GM18526 (cell line): ENCODE data around the gene FXYD4.

Experiments used
- POLR2A ChIP-seq: IDR thresholded peaks from 3 replicates; pipeline ENCODE4 v1.6.1; 2011; ENCODE audit not compliant: insufficient read length; ENCODE audit errors: extremely low read depth

Gene FXYD4

GRCh38 chr10:43365001-43365400 is 6.4 kb upstream of the FXYD4 start:
- TF ChIP-seq POLR2A, result no peak

- TF ChIP-seq POLR2A, result no peak
Observed at GRCh38 chr10:43369921-43370320, 1.5 kb upstream of the FXYD4 start.

DNA sequence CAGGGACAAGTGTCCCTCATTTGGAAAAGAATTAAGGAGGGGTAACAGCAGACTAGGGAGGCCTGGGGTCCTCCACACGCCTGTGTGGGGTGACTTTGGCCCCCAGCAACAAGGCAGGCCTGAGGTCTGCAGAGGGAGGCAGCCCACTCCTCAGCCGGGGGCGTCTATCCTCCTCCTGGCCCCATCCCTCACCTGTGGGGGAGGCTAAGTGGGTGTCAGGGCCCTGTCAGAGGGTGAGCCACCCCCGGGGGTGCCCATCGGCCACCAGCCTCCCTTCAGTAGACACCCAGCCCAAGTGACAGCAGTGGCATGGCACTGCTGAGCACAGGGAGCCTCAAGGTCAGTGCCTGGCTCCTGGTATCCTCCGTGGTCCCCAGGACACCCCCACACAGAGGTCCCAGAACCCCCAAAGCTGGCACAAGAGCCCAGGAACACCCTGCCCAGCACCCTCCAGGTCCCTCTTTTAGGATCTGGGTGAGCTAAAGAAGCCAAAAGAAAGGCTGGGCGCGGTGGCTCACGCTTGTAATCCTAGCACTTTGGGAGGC is 693 bp upstream of the FXYD4 start:
- no peak for TF ChIP-seq POLR2A

DNA sequence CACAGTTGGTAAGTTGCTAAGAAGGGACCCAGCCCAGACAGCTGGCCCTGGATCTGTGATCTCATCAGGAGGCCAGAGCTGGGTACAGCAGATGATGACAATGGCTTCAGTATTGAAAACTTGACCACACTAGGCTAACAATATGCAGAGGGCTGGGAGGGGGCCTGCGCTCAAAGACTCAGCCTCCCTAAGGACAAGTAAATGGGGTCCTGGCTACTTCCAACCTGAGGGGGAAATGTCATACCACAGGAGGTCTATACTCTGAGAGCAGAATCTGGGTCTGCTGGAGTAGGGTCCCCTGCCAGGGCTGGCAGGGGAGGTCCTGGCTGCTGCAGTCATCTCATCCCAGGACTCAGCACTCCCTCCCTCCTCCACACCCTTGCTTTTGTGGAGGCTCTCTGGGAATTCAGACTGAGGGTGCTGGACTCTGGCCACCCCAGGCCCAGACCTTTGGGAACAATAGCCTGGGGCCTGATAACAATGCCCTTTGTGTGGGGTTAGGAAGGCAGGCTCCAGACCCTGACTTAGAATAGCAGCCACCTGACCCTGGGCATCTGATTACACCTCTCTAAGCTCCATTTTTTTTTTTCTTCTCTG is 1.4 kb downstream of the FXYD4 start:
- no peak for TF ChIP-seq POLR2A

DNA sequence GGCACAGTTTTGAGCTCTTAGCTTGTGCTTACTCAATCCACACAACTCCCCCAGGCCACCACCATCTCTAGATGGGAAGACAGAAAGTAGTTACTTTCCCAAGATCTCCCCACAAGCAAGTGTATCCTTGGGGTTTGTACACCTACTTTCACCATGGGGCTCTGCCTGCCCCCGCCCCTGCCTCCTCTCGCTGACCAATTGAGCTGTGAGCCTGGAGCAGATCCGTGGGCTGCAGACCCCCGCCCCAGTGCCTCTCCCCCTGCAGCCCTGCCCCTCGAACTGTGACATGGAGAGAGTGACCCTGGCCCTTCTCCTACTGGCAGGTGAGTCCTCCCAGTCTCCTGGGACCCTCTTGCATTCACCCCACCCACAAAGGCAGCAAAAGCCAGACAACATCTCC is 2.0 kb downstream of the FXYD4 start:
- no peak for TF ChIP-seq POLR2A

DNA sequence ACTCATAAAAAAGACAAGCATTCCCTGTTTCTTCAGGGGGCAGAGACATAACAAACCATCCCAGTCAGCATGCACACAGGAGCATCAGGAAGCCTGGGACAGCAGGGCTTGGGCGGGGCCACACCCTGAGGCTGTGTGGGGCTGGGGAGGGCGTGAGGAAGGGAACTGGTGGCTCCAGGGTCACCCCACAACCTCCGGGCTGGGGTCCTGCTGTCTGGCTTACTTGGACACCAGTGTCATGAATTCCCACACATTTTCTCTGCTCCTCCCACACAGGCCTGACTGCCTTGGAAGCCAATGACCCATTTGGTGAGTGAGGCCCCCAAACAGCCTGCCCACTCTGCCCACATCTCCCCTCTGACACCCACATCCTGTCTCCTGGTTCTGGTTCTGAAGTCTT is 2.8 kb downstream of the FXYD4 start:
- no peak for TF ChIP-seq POLR2A

DNA sequence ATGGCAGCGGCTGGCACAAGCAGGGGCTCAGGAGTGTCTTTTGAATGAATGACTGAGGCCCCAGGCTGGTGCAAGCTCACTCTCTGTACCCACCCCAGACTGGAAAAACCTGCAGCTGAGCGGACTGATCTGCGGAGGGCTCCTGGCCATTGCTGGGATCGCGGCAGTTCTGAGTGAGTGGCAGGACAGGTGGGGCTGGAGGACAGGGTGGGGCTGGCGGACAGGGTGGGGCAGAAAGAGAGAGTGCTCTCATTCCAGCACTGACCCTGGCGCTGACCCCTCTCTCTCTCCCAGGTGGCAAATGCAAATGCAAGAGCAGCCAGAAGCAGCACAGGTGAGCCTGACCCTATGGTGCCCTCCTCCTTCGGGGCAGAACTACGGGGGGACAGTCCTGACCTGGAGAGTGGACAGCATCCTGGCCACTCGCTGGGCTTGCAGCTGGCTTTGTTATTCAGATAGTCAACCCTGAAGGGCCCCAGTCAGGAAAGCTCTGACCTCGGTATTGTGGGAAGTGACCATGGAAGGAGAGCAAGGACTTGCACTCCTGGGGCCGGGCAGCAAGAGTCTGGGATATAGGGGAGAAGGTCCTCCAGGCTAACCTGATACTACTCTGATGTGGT is 4.1 kb downstream of the FXYD4 start:
- no peak for TF ChIP-seq POLR2A

- TF ChIP-seq POLR2A, result no peak
Observed at GRCh38 chr10:43376046-43376635, 4.7 kb downstream of the FXYD4 start.

- TF ChIP-seq POLR2A, result no peak
Observed at GRCh38 chr10:43376828-43377423, 5.5 kb downstream of the FXYD4 start.

GRCh38 chr10:43377424-43377883 is 6.0 kb downstream of the FXYD4 start:
- TF ChIP-seq POLR2A, result no peak

GRCh38 chr10:43380610-43381222 is 9.3 kb downstream of the FXYD4 start:
- no peak for TF ChIP-seq POLR2A

GRCh38 chr10:43383204-43383971 is 12.0 kb downstream of the FXYD4 start:
- no peak for TF ChIP-seq POLR2A

DNA sequence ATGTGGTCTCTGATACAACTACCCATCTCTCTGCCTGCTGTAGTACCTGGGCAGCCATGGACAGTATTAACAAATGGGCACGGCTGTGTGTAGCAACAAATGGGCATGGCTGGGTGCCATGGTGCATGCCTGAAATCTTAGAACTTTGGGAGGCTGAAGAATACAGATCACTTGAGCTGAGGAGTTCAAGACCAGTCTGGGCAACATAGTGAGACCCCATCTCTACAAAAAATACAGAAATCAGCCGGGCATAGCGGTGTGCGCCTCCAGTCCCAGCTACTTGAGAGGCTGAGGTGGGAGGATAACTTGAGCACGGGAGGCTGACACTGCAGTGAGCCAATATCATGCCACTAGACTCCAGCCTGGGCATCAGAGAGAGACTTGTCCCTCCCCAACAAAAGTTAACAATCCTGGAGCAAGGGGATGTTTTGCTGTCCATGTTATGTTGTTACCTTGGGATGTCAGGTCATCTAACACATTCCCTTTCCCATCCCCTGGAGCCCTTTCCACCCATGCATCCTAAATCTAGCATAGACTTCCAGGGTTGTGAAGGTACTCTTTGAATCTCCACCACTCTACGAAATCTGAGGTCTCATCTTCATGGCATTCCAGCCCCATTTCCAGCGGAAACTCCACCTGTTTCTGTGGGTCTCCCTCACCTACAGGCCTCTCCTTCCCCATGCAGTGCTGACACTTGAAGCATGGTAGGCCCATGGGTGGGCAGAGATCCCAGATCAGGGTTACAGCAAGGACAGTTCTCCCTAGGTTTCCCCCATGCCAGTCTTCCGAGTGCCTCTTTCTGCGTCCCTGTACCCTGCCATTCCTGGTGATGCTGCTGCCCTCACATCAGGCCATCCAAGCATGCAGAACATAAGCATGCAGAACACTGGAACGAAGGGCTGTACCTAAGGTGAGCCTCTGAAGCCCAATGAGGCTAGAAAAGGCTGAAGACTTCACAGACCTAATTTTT is 13.1 kb downstream of the FXYD4 start:
- TF ChIP-seq POLR2A, result no peak

DNA sequence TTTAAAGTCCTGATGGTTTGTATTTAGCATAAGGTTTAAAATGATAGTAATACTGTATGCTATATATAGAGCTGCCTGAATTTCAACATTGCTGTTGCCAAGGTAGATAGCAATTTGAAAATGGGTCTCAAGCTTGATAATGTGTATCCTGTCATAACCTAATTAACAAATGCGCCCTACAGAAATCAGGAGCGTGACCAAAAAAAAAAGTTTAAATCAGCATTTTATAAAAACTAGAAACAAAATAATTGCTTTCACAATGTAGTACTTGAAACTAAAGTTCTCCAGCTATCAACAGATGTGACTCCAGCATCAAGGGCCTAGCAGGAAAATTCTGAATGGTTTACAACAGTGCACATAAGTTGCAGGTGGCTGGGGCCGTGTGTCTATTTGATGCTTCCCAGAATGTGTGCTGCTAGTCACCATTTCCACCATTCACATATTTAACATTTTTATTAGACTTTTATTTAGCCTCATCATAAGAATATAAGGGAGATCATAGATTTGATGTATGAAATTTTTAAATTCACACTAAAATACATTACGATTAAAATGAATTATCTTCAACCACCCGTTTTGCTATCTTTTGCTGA is 14.1 kb downstream of the FXYD4 start:
- no peak for TF ChIP-seq POLR2A

GRCh38 chr10:43386549-43386948 is 15.1 kb downstream of the FXYD4 start:
- TF ChIP-seq POLR2A, result no peak
